D341Med (cell line): ENCODE data around the gene TOR2A.

ENCODE experiments used
- DNase-seq: peaks from one replicate; pipeline ENCODE4 v3.0.0; 2012; ENCODE audit warnings: low spot score

The TOR2A gene

DNA sequence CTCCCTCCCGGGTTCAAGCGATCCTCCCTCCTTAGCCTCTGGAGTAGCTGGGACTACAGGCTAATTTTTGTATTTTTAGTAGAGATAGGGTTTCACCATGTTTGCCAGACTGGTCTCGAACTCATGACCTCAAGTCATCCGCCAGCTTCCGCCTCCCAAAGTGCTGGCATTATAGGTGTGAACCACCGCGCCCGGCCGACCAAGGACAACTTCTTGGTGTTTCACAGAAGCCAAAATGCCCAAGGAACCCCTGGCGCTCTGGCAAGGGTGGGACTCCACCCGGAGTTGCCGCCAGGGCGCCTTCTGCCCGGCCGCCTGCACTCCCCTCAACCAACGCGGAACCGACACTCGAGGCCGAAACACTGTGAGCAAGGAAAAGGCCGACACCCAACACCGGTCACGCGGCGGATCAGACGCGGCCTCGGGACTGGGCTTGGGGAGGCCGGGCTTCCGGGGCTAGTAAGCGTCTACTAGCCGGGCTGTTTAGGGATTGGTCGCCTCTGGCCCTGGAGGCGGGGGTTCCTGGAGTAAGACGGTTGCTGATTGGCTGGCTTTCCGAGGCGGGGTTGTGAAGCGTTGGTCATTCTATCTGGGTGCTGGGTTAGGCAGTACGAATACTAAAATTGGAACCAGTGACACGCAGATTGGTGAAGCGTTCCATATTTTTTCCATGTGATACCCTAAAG is 36.0 kb downstream of the TOR2A start:
- DNase-seq, result peak; percentile 80

DNA sequence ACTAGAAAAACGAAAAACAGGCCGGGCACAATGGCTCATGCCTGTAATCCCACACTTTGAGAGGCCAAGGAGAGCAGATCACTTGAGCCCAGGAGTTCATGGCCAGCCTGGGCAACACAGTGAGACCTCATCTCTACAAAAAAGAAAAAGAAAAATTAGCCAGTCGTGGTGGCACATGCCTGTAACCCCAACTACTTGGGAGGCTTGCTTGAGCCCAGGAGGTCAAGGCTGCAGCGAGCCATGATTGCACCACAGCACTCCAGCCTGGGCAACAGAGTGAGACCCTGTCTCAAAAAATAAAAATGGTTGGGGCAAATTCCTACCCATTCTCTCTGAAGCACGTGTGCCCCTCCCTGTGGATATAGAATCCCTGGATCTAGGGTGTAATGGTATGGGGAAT is 36.7 kb downstream of the TOR2A start:
- no peak for DNase-seq

DNA sequence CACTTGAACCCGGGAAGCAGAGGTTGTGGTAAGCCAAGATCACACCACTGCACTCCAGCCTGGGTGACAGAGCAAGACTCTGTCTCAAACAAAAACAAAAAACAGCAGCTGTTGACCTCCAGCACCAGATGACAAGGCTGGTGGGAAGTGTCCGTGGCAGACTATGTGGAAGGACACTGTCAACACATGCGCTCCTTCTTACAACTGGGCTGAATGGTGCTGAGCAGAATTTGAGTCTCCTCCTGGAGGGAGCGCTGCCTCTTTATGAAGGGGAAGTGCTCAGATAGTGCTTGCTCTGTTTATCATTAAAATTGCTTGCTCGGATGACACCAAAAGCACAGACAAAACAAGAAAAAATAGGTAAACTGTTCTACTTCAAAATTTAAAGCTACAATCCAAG is 37.5 kb downstream of the TOR2A start:
- no peak for DNase-seq

DNA sequence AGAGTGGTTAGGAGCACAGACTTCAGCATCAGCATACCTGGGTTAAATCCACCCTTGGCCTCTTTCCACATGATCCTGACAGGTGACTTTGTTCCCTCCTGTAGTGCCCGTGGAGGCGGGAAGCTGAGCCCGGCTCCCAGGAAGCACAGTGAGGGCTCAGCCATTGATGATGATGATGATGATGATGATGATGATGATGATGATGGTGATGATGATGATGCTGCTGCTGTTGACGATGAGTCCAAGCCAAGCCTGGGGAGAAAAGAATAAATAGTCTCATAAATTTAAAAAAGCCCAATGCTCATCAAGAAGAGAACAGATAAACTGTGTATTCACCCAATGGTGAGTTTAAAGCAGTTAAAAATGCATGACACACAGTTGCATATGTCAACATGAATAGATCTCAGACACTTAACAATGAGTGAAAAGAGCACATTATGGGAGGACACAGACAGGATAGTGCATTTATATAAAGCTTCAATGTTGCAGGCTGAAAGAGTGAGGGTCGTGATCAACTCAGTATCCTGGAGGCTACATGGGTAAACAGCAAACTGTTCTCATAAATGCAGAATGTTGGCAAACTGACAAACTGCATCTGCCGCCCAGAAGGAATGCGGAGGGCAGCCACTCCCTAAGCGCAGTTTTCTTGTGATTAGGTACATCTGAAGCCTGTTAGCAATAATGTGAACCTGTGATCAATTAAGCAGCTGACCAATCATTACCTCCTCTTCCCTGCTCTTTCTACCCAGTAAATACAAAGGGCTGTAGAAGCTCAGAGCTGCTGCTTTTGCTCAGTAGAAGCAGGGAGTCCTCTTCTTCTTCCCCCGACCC is 40.0 kb downstream of the TOR2A start:
- no peak for DNase-seq

DNA sequence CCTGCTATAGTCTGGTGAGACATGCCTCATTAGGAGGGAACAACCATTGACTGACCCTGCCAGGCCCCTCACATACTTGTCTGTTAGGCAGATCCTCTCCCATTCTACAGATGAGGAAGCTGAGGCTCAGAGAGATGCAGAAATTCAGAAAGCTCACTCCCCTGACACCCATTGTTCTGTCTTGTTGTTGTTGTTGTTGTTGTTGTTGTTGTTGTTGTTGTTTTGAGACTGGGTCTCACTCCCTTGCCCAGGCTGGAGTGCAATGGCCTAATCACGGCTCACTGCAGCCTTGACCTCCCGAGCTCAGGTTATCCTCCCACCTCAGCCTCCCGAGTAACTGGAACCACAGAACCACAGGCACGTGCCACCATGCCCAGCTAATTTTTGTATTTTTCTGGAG is 41.4 kb downstream of the TOR2A start:
- no peak for DNase-seq

DNA sequence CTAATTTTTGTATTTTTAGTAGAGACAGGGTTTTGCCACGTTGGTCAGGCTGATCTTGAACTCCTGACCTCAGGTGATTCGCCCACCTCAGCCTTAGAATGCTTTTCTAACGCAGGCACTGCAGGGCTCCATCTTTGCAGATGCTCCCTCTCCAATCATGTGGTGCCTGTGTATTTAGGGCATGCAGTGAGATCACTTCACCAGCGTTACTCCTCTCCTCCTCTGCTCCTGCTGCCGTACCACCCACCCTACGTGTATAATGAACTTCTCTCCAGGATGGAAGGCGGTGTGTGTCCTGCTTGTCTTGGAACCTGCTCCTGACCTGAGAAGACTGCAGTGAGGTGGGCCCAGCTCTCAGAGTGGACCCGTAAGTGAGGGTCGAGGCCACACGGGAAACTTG is 42.0 kb downstream of the TOR2A start:
- DNase-seq, result no peak

DNA sequence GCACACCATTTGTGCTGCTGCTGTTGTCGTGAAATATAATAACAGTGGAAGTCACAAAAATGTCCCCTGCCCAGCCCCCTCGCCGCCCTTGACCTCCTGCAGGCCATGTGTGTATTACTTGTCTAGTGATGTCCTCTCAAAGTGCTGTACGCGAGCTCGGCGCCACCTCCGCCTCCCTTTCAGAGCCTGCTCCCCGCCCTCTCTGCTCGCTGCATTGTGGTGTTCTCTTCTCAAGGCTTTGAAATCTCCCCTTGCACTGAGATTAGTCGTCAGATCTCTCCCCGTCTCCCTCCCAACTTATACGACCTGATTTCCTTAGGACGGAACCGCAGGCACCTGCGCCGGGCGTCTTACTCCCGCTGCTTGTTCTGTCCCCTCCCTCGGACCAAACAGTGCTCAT is 43.0 kb downstream of the TOR2A start:
- no peak for DNase-seq

DNA sequence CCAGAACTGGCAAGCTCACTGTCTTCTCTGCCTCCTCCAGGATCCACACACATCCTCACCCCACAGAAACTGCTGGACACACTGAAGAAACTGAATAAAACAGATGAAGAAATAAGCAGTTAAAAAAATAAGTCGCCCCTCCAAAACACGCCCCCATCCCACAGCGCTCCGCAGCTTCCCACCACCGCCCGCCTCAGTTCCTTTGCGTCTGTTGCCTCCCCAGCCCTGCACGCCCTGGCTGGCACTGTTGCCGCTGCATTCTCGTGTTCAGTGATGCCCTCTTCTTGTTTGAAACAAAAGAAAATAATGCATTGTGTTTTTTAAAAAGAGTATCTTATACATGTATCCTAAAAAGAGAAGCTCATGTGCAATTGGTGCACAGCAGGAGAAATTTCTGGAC is 44.4 kb downstream of the TOR2A start:
- no peak for DNase-seq

DNA sequence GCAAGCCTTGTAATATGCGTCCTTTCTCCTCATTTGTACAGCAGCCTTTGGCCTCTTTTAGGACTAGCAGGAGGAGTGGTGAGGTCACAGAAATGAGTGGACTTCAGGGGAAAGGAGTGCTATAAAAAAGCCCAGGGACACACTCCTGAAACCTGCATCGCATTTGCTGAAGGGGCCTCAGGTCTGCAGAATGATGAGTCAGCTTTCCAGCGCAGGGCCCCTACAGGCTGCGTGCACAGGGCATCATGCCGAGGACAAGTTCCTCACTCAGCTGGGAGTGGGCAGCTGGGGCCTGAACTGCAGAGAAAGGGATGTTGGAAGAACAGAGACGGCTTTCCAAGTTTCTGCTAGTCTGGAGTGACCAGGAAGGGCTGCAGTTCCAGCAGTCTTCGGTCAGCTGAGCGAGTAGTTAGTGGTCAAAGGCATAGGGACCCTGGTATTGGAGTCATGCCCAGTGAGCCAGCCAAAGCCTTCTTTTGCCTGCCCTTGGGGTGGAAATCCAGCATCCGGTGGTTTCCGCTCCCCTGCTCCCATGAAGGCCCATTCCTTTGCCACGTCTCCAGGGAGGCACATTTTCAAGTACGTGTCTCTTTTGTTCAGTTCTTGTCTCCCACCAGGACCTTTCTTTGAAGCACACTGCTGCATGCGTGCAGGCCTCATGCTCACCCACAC is 45.6 kb downstream of the TOR2A start:
- no peak for DNase-seq

DNA sequence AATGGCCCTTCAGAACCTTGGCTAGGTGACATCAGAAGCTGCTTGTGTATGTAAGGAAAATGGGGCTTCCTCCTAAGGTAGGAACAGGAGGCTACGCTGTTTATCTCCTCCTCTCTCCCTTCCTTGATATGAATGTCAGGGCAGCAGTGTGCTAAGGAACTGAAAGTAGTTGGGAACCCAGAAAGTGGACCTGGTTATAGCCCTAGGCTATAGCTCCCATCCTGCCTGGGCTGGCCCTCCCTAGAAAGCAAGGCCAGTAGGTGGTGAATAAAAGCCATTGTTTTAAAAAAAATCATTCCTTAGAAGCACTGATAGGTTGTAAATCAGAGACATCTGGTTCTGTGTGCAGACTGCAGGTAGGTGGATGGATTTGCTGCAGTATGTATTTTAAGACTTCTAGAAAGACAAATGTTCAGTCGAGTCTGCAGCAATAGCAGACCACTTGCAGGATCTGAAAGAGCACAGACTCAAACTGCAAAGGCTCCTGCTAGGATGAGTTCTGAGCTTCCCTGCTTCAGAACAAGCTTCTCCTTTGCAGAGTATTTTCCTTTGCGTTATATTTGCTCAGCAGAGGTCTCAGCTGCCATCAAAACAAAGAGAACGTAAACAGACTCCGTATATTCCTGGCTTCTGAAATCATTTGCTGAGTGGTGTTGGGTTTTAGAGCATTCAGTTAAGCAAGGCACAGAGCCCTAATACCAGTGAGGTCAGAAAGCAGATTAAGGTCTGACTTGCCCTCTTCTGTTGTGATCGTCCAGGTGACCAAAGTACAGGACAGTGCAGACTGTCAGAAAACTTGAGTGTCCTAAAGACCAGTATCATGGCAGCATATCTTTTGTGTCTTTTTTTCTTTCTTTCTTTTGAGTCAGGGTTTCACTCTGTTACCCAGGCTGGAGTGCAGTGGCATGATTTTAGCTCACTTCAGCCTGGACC is 48.4 kb downstream of the TOR2A start:
- DNase-seq, result no peak

DNA sequence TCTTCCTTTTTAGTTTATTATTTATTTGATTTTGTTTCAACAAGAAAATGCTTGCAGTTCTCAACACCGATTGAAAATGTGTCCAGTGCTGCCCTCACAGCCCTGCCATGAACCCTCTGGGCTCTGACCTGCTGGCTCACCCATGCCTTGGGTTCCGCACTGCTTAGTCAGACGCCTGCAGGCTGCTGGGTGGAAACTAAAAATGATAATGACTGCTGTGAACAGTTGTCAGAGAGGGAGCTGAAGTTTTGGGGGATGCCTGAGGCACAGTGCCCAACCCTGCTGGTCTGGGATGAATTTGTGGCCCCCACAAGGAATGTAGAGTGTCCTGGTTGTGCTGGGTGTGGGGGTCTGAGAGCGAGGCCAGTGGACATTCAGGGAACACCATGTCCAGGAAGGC is 50.5 kb downstream of the TOR2A start:
- DNase-seq, result no peak

DNA sequence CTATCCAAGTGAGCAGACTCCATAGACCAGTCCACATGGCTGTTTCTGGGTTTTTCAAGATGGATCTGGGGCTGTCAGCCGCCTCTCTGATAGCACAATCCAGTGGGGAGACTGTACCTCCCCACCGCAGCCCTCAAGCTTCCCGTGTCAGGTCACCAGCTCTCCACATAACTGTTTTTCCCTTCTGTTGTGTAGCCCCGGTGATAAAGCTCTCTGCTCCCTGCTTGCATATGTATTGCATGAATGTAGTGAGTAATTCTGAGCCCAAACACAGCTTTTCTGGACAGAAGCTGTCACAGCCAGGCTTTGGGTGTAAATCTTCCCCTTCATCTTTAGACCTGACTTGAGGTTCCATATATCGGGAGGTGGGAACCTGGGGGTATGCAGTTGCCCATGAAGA is 51.4 kb downstream of the TOR2A start:
- DNase-seq, result no peak

DNA sequence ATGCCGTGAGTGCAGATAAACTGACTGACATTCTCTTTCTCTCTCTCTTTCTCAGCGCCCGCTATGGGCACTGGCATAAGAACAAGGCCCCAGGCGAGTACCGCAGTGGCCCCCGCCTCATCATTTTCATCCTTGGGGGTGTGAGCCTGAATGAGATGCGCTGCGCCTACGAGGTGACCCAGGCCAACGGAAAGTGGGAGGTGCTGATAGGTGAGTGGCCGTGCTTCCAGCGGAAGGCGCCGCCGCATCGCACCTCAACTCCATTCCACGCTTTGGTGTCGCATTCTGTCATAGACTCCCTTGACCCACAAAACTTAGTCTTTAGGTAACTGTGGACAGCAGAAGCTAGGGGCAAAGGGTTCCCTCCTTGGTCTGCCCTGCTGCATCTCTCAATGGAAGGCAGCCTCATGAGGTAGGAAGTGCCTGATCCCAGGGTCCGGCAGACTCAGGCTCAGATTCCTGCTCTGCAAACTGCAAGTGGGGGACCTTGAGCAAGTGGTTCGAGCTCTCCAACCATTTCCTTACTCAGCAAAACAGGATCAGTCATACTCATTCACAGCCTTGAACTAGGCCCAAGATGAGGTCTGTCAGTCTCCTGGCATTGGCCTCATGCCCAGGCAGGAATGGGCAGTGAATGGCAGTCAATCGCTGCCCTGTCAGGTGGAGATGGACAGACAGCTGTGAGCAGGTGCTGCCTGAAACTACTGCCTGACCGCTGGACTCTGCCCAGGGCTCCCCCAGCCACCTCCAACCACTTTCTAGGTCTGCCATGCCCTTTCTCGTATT is 52.5 kb downstream of the TOR2A start:
- no peak for DNase-seq
